Measurements from ENCODE around the gene ZBTB49. TPM values are rescaled to one million over a fixed set of nuclear protein-coding genes. Genes with fewer than 3 reads are reported as not detected.

ZBTB49 gene
- total and polyA plus RNA-seq, 2 donors (not counting 1 experiment from before 2014, with no cell fraction given), result 7.0 to 16.9 TPM

GRCh38 chr4:4289055-4289454, 996 bp upstream of the ZBTB49 start:
- no peak for TF ChIP-seq CTCF (IDR thresholded peaks at IDR 0.05)
- TF ChIP-seq EZH2 (IDR thresholded peaks at IDR 0.05; ENCODE audit: borderline replicate concordance, insufficient read depth, low read depth, low read length, poor library complexity, severe bottlenecking), result no peak
- ATAC-seq (ENCODE audit: low read depth), result no peak
- POLR2A ChIA-PET, result no interaction called here
- peaks cover 0 to 19% of the 10 kb centered on the region in 2 experiments for H3K36me3 ChIP-seq (replicated peaks in 1 of 2; ENCODE audit: control extremely low read depth in 1 of 2, control insufficient read depth in 1 of 2, extremely low read depth in 1 of 2, insufficient read depth in 2 of 2, low read length in 1 of 2)
- H2AFZ ChIP-seq (ENCODE audit: insufficient read depth, low read depth, low read length, poor library complexity, severe bottlenecking), result peak overlapping the region; percentile 93
- peaks cover 0 to 3% (median 0%) of the 10 kb centered on the region in 3 donors for H3K9me3 ChIP-seq (ENCODE audit: control extremely low read depth in 1 of 3, control insufficient read depth in 2 of 3, insufficient read depth in 1 of 3, low read length in 2 of 3)
- Mint-ChIP-seq H3K27ac (no peak overlapping the region), H3K27me3 (no peaks in the 10 kb centered on the region), H3K4me3 (peak overlapping the region; percentile 98), H3K9me3 (ENCODE audit: insufficient read depth) (no peaks in the 10 kb centered on the region), H3K4me1 (peaks cover 45% of the 10 kb centered on the region)
- H3K9ac ChIP-seq (ENCODE audit: low read length), result peak overlapping the region; percentile 90
- H3K4me1 ChIP-seq (ENCODE audit: control insufficient read depth in 2 of 2, insufficient read depth in 2 of 2, low read length in 2 of 2), result peaks cover 19 to 22% of the 10 kb centered on the region in 2 donors
- no peak for DNase-seq
- peak overlapping the region; percentile 63 to 88 (median 74) for H3K4me3 ChIP-seq (ENCODE audit: control extremely low read depth in 1 of 5, extremely low read depth in 1 of 5, insufficient read depth in 1 of 5, low read depth in 2 of 5, low read length in 4 of 5)
- H3K27ac ChIP-seq (ENCODE audit: low read length in 2 of 2), result peak overlapping the region in 1 of 2 donors; percentile 76
- H4K20me1 ChIP-seq (ENCODE audit: control insufficient read depth, insufficient read depth, low read length, poor library complexity, severe bottlenecking), result peaks cover 20% of the 10 kb centered on the region
- intact Hi-C loops (cut with micrococcal nuclease), result no loop called here
- WGBS (ENCODE audit: insufficient coverage), result 25% methylated on average over 3 of the region's 3 CpGs
- no peaks in the 10 kb centered on the region for H3K27me3 ChIP-seq (replicated peaks in 1 of 4; ENCODE audit: control extremely low read depth in 1 of 4, control insufficient read depth in 3 of 4, insufficient read depth in 4 of 4, low read length in 3 of 4)
- CTCF ChIA-PET, result no interaction called here
- H3K4me2 ChIP-seq (replicated peaks; ENCODE audit: low read depth, low read length, poor library complexity, severe bottlenecking), result peak overlapping the region; percentile 88
- peaks cover 71% of the 10 kb centered on the region for H3K79me2 ChIP-seq (ENCODE audit: control insufficient read depth, insufficient read depth, low read length)

- intact Hi-C loops (cut with micrococcal nuclease), result no loop called here
- Mint-ChIP-seq H3K27ac (peak overlapping the region; percentile 92), H3K27me3 (no peaks in the 10 kb centered on the region), H3K4me3 (peak overlapping the region; percentile 98), H3K4me1 (peaks cover 45% of the 10 kb centered on the region), H3K9me3 (ENCODE audit: insufficient read depth) (no peaks in the 10 kb centered on the region)
- Histone ChIP-seq H3K36me3 (replicated peaks in 1 of 2; ENCODE audit: control extremely low read depth in 1 of 2, control insufficient read depth in 1 of 2, extremely low read depth in 1 of 2, insufficient read depth in 2 of 2, low read length in 1 of 2) (peaks cover 0 to 15% of the 10 kb centered on the region in 2 experiments), H3K27ac (ENCODE audit: low read length in 2 of 2) (peak overlapping the region; percentile 47 to 76), H4K20me1 (ENCODE audit: control insufficient read depth, insufficient read depth, low read length, poor library complexity, severe bottlenecking) (peaks cover 20% of the 10 kb centered on the region), H3K4me1 (ENCODE audit: control insufficient read depth in 2 of 2, insufficient read depth in 2 of 2, low read length in 2 of 2) (peaks cover 19 to 22% of the 10 kb centered on the region in 2 donors), H2AFZ (ENCODE audit: insufficient read depth, low read depth, low read length, poor library complexity, severe bottlenecking) (peak overlapping the region; percentile 93), H3K4me2 (replicated peaks; ENCODE audit: low read depth, low read length, poor library complexity, severe bottlenecking) (peak overlapping the region; percentile 88), H3K4me3 (ENCODE audit: control extremely low read depth in 1 of 5, extremely low read depth in 1 of 5, insufficient read depth in 1 of 5, low read depth in 2 of 5, low read length in 4 of 5) (peak overlapping the region; percentile 63 to 88 (median 74)), H3K27me3 (replicated peaks in 1 of 4; ENCODE audit: control extremely low read depth in 1 of 4, control insufficient read depth in 3 of 4, insufficient read depth in 4 of 4, low read length in 3 of 4) (no peaks in the 10 kb centered on the region), H3K9ac (ENCODE audit: low read length) (peak overlapping the region; percentile 90), H3K9me3 (ENCODE audit: control extremely low read depth in 1 of 3, control insufficient read depth in 2 of 3, insufficient read depth in 1 of 3, low read length in 2 of 3) (peaks cover 0 to 3% (median 0%) of the 10 kb centered on the region in 3 donors), H3K79me2 (ENCODE audit: control insufficient read depth, insufficient read depth, low read length) (peaks cover 76% of the 10 kb centered on the region)
- ATAC-seq (ENCODE audit: low read depth), result no peak
- ChIA-PET CTCF (no interaction called here), POLR2A (interaction anchor here (1.2 to 1.5 kb wide), 2 partner anchors 41 to 253 kb away, joined by 3 to 7 read pairs; partner anchors contain the start of genes STX18 and TMEM128)
- no peak for DNase-seq
- no peak for TF ChIP-seq CTCF (IDR thresholded peaks at IDR 0.05)
- TF ChIP-seq EZH2 (IDR thresholded peaks at IDR 0.05; ENCODE audit: borderline replicate concordance, insufficient read depth, low read depth, low read length, poor library complexity, severe bottlenecking), result no peak
- 0% methylated on average over 10 of the region's 10 CpGs for WGBS (ENCODE audit: insufficient coverage)
Measured at GRCh38 chr4:4289597-4289940, 482 bp upstream of the ZBTB49 start.
